Uterus (tissue), 4 donors: ENCODE data around the gene RGS7. TPM values are rescaled to one million over a fixed set of nuclear protein-coding genes. Genes with fewer than 3 reads are reported as not detected.

ENCODE experiments used
- DNase-seq, 2 donors: peaks; one replicate each; pipeline ENCODE4 v3.0.0-alpha.2; 2019 to 2020
- H3K27ac ChIP-seq, 2 donors: fragments of 200-600 bp; sonication (generic); 1 replicate in 1 of 2; 2 replicates in 1 of 2; pipeline ENCODE4 v1.5.1; 2016 to 2018
- H3K27me3 ChIP-seq, 2 donors: fragments of 200-600 bp; sonication (generic); one replicate each; pipeline ENCODE4 v1.5.1; 2018 to 2019; ENCODE audit warnings: control low read depth in 1 of 2
- H3K36me3 ChIP-seq, 2 donors: fragments of 200-600 bp; sonication (generic); one replicate each; pipeline ENCODE4 v1.5.1; 2019; ENCODE audit warnings: control low read depth in 1 of 2
- H3K4me1 ChIP-seq, 2 donors: fragments of 200-600 bp; sonication (generic); one replicate each; pipeline ENCODE4 v1.5.1; 2018 to 2019; ENCODE audit warnings: control low read depth in 1 of 2
- H3K4me3 ChIP-seq, 2 donors: fragments of 200-600 bp; sonication (generic); 1 replicate in 1 of 2; 2 replicates in 1 of 2; pipeline ENCODE4 v1.5.1; 2018 to 2019; ENCODE audit warnings: mild to moderate bottlenecking in 1 of 2
- H3K9me3 ChIP-seq, 2 donors: fragments of 200-600 bp; sonication (generic); one replicate each; pipeline ENCODE4 v1.5.1; 2019; ENCODE audit warnings: control low read depth in 1 of 2
- POLR2A ChIP-seq, 2 donors: fragments of 450-650 bp; IDR thresholded peaks; one replicate each; pipeline ENCODE4 v1.6.1; 2016; ENCODE audit warnings: antibody characterized with exemption in 2 of 2, mild to moderate bottlenecking in 1 of 2, moderate library complexity in 1 of 2
- intact Hi-C: fragments of 100-400 bp; cut with DNase I; formaldehyde crosslinking; loops from one replicate; pipeline ENCODE4 v1.15.1; 2023; ENCODE audit warnings: low total_unique reads
- total RNA-seq, 4 donors: library from RNA; depleted of rRNA in 3 of 4; stranded (reverse); fragments of >200 nt in 3 of 4; gene quantifications; one replicate each; pipeline versions ENCODE4 v1.1.0 to v1.2.4, GENCODE V29; 2014 to 2023
- TF ChIP-seq, protein P1 (sequence below), 4 experiments: fragments of 200-600 bp in 2 of 4; fragments of 450-650 bp in 2 of 4; sonication (generic) in 2 of 4; IDR thresholded peaks; one replicate each; pipeline ENCODE4 v1.5.1; 2016 to 2019; ENCODE audit warnings: antibody characterized with exemption in 4 of 4, mild to moderate bottlenecking in 2 of 4, moderate library complexity in 1 of 4
- donor health status: DM: yes; HTN: yes; CAD: no.

Gene RGS7
- total RNA-seq, 4 donors from 2014 or later, result 0.62 TPM; not detected in 3

- H3K9me3 ChIP-seq, result no peaks in the 10 kb centered on the region
- no peaks in the 10 kb centered on the region for H3K4me1 ChIP-seq
- no peak overlapping the region for H3K27ac ChIP-seq
- TF ChIP-seq, protein P1, sequence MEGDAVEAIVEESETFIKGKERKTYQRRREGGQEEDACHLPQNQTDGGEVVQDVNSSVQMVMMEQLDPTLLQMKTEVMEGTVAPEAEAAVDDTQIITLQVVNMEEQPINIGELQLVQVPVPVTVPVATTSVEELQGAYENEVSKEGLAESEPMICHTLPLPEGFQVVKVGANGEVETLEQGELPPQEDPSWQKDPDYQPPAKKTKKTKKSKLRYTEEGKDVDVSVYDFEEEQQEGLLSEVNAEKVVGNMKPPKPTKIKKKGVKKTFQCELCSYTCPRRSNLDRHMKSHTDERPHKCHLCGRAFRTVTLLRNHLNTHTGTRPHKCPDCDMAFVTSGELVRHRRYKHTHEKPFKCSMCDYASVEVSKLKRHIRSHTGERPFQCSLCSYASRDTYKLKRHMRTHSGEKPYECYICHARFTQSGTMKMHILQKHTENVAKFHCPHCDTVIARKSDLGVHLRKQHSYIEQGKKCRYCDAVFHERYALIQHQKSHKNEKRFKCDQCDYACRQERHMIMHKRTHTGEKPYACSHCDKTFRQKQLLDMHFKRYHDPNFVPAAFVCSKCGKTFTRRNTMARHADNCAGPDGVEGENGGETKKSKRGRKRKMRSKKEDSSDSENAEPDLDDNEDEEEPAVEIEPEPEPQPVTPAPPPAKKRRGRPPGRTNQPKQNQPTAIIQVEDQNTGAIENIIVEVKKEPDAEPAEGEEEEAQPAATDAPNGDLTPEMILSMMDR (IDR thresholded peaks at IDR 0.05), result no peak
- TF ChIP-seq POLR2A (IDR thresholded peaks at IDR 0.05), result no peak
- DNase-seq, result no peak
- no peaks in the 10 kb centered on the region for H3K27me3 ChIP-seq
- intact Hi-C loops, result no loop called here
- no peak overlapping the region for H3K4me3 ChIP-seq
- no peaks in the 10 kb centered on the region for H3K36me3 ChIP-seq
Measured at GRCh38 chr1:240804475-240804874, 552.5 kb downstream of the RGS7 start.

- TF ChIP-seq, protein P1 (IDR thresholded peaks at IDR 0.05), result no peak
- no peak for TF ChIP-seq POLR2A (IDR thresholded peaks at IDR 0.05)
- Histone ChIP-seq H3K4me1 (no peaks in the 10 kb centered on the region), H3K27me3 (no peaks in the 10 kb centered on the region), H3K9me3 (no peaks in the 10 kb centered on the region), H3K4me3 (no peak overlapping the region), H3K36me3 (no peaks in the 10 kb centered on the region), H3K27ac (no peak overlapping the region)
- intact Hi-C loops, result no loop called here
- no peak for DNase-seq
Measured at GRCh38 chr1:240803151-240803550, 553.9 kb downstream of the RGS7 start.

GRCh38 chr1:240802271-240802670 lies 554.7 kb downstream of the RGS7 start:
- no peak overlapping the region for H3K4me3 ChIP-seq
- intact Hi-C loops, result no loop called here
- DNase-seq, result no peak
- no peaks in the 10 kb centered on the region for H3K4me1 ChIP-seq
- no peaks in the 10 kb centered on the region for H3K27me3 ChIP-seq
- H3K27ac ChIP-seq, result no peak overlapping the region
- TF ChIP-seq, protein P1 (IDR thresholded peaks at IDR 0.05), result no peak
- no peak for TF ChIP-seq POLR2A (IDR thresholded peaks at IDR 0.05)
- H3K9me3 ChIP-seq, result no peaks in the 10 kb centered on the region
- H3K36me3 ChIP-seq, result no peaks in the 10 kb centered on the region

DNA sequence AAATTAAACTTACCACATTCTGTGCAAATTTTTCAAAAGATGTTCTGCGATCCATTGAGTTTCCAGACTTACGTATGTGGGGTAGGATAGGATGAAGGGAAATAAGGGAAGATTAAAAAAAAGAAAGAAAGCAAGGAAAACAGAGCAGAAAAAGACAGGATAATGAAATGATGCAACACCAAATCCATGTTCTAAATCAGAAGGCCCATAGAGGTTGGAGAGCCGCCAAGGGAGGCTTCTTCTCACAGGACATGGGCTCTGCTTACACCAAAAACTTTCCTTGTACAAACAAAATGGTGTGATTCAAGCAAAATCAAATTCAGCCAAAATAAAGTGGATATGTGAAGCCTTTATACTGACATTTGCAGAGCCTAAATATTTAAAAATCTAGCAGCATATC lies 555.6 kb downstream of the RGS7 start:
- Histone ChIP-seq H3K4me1 (no peaks in the 10 kb centered on the region), H3K27me3 (no peaks in the 10 kb centered on the region), H3K4me3 (no peak overlapping the region), H3K27ac (no peak overlapping the region), H3K9me3 (no peaks in the 10 kb centered on the region), H3K36me3 (no peaks in the 10 kb centered on the region)
- TF ChIP-seq, protein P1 (IDR thresholded peaks at IDR 0.05), result no peak
- TF ChIP-seq POLR2A (IDR thresholded peaks at IDR 0.05), result no peak
- intact Hi-C loops, result no loop called here
- DNase-seq, result no peak

DNA sequence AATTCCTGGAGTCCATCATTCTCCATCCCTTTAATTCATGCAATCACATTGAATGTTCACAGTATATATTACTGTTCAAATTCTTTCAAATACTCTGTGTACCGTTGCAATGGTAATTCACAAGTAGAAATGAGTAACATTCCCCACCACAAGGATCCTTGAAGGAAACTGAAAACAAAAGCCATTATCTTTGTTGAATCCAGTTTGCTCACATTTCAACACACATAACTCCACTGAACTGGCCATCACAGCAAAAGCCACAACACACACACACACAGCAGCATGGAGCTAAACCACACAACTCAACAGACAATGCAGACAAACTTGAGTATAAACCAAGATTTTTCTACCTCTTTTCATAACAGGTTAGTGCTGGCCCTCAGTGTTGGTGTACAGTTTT lies 556.7 kb downstream of the RGS7 start:
- no peak for DNase-seq
- no peaks in the 10 kb centered on the region for H3K4me1 ChIP-seq
- H3K4me3 ChIP-seq, result no peak overlapping the region
- no peaks in the 10 kb centered on the region for H3K27me3 ChIP-seq
- TF ChIP-seq POLR2A (IDR thresholded peaks at IDR 0.05), result no peak
- TF ChIP-seq, protein P1 (IDR thresholded peaks at IDR 0.05), result no peak
- intact Hi-C loops, result no loop called here
- no peak overlapping the region for H3K27ac ChIP-seq
- H3K36me3 ChIP-seq, result no peaks in the 10 kb centered on the region
- H3K9me3 ChIP-seq, result no peaks in the 10 kb centered on the region
